Measurements from ENCODE around the gene PRKX.
"Not testable (repeated sequence)": the region's sequence is repeated elsewhere in the genome, so short reads cannot be mapped to it uniquely, and the experiment has no call there.

PRKX gene

GRCh38 chrX:3713225-3713936, at the start of gene PRKX:
PRKX (minus strand) TSS chrX:3713649; CDS start chrX:3713253, 396 bp downstream.
- DNase-seq: peak; percentile 81

DNA sequence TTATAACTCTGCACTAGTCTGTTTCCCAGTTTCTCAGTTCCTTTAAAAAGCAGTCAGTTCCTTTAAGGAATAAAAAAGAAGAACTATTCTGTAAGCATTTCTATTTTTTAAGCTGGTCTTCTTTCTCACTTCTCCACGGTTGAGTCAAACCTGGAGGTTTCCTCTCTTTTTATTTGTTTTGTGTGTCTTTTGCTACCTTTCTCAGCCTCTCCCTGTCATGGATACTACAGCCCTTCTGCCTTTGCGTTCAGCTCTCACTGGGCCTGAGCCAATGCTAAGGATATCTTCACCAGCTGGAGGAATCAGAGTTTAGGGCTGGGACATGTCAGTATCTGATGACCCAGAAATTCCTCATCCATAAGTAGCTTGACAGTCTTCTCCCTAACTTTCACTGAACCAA, 49.7 kb upstream of the PRKX start:
- no peak for DNase-seq

DNA sequence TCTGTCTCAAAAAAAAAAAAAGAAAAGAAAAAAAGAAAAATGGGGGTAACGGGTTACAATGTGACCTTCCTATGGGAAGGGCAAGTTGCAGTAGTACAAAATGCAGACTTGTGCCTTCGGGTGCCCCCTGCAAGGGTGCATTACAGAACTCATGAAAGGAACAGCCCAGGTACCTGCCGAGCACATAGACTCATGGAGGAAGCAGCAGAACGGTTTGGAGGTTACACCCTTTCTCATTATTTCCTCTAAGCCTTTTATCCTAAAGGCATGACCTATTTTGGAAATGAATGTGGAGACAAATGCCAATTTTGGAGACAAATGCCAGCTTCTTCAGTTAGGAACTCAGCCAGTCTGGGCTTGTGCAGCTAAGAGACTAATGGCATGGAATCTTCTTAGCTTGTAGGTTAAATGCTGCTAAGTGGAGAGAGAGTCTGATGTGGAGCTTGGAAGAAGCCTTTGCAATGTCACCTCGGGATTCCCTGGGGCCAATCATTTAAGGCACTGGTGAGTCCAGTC, 44.1 kb upstream of the PRKX start:
- no peak for DNase-seq

DNA sequence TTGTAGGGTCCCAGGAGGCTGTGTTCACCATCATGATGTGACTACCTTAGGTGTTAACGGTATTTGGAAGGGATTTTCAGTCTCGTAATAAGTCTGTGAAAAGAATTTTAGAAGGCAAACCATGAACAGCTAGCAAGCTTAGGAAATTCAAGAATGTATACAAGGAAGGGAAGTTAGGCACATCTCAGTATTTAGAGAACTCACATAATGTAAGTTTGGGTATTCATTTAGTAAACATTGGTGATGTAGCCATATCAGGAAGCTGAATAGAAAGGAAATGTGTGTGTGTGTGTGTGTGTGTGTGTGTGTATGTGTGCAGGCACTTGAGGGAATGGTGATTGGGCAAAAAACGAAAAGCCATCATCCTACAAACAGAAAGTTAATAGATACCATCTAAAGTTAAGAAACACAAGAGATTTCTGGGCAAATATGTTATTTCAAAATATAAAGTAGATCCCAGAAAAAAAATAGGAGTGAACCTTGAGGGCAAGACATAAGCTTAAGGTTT, 34.7 kb upstream of the PRKX start:
- DNase-seq: no peak

DNA sequence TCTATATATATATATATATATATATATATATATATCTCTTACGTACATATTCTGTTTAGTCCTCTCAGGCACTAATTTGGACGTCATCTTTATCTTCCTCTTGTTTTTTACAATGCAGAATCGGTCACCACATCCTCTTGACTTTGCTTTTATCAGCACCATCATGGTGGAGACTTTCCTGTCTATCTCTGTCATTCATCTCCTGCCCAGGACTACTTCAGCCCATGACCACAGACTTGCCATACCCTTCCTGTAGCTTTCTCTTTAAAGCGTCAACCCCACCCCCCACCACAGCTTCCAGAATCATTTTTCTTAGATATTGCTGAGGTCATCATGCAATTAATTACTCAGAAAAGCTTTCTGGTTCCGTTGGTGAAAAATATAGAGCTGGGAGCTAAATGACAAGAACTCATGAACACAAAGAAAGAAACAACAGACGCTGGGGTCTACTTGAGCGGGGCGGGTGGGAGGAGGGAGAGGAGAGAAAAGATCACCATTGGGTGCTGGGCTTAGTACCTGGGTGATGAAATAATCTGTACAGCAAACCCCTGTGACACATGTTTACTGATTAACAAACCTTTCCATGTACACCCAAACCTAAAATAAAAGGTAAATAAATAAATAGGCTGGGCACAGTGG, 30.5 kb upstream of the PRKX start:
- DNase-seq: no peak

DNA sequence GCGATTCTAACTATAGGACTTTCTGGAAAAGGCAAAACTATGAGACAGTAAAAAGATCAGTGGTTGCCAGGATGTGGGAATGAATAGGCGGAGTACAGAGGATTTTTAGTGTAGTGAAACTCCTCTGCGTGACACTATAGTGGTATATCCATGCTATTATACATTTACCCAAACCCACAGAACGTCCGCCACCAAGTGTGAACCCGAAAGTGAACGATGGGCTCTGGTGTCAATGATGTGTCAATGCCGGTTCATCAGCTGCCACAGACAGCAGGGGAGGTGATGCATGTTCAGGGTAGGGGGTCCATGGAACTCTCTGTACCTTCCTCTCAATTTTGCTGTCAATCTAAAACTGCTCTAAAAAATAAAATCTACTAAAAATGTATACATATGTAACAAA, 27.5 kb upstream of the PRKX start:
- not testable (repeated sequence) for DNase-seq

DNA sequence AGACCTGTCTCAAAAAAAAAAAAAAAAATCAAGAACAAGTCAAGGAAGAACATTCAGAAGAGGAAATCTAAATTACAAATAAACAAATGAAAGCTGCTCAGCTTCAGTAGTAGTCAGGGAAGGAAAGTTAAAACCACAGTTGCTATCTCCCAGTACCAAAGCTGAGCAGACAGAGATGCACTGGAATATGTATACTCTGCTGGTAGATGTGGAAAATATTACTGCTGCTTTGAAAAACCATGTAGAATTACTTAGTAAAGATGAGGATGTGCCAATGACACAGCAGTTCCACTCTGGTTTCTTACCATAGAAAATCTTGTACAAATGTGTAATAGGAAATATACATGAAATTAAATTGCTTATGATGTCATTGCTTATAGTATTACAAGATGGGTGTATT, 25.1 kb upstream of the PRKX start:
- DNase-seq: no peak

- DNase-seq: not testable (repeated sequence)
These were observed 23.1 kb upstream of the PRKX start for GRCh38 chrX:3736536-3736935.

GRCh38 chrX:3735891-3736290, 22.4 kb upstream of the PRKX start:
- DNase-seq: not testable (repeated sequence)

DNA sequence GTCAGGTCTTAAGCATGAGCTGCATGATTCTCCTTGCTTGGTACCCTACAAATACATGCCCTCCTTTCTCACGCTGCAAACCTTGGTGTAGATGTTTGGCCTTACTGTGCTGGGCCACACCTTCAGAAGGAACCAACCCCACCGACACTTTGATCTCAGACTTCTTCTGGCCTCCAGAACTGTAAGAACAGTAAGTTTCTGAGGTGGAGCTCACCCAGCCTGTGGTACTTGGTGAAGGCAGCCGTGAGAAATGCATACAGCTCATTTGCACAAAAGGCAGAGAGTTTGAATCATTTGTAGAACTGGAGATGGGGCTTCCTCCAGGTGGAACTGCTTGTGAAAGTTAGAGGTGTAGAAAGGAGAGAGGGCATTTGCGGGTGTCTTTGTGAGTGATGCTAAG, 21.0 kb upstream of the PRKX start:
- not testable (repeated sequence) for DNase-seq

GRCh38 chrX:3733043-3733430, 19.6 kb upstream of the PRKX start:
- no peak for DNase-seq

- not testable (repeated sequence) for DNase-seq
These were observed 19.0 kb upstream of the PRKX start for GRCh38 chrX:3732326-3733042.

GRCh38 chrX:3728454-3728853, 15.0 kb upstream of the PRKX start:
- no peak for DNase-seq

DNA sequence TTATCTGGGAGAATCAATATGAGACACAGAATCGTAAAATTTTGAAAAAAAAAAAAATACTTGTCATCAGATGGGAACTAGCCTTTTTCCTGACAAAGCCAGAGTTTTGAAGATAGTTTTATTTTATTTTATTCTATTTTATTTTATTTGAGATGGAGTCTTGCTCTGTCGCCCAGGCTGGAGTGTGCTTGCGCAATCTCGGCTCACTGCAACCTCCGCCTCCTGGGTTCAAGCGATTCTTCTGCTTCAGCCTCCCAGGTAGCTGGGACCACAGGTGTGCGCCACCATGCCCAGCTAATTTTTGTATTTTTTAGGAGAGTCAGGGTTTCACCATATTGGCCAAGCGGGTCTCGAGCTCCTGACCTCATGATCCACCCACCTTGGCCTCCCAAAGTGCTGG, 10.0 kb upstream of the PRKX start:
- not testable (repeated sequence) for DNase-seq

- DNase-seq: no peak
These were observed 4.4 kb upstream of the PRKX start for GRCh38 chrX:3717742-3718420.

DNA sequence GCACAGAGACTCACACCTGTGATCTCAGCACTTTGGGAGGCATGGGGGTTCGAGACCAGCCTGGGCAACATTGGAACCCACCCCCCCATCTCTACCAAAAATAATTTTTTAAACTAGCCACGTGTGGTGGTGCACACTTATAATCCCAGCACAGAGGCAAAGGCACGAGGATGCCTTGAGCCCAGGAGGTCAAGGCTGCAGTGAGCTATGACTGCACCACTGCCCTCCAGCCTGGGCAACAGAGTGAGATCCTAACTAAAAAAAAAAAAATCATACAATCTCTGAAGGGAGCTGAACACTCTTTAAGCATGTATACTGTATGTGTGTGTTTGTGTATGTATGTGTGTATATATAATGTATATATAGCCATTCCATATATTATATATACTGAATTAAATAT, 2.5 kb upstream of the PRKX start:
- no peak for DNase-seq

DNA sequence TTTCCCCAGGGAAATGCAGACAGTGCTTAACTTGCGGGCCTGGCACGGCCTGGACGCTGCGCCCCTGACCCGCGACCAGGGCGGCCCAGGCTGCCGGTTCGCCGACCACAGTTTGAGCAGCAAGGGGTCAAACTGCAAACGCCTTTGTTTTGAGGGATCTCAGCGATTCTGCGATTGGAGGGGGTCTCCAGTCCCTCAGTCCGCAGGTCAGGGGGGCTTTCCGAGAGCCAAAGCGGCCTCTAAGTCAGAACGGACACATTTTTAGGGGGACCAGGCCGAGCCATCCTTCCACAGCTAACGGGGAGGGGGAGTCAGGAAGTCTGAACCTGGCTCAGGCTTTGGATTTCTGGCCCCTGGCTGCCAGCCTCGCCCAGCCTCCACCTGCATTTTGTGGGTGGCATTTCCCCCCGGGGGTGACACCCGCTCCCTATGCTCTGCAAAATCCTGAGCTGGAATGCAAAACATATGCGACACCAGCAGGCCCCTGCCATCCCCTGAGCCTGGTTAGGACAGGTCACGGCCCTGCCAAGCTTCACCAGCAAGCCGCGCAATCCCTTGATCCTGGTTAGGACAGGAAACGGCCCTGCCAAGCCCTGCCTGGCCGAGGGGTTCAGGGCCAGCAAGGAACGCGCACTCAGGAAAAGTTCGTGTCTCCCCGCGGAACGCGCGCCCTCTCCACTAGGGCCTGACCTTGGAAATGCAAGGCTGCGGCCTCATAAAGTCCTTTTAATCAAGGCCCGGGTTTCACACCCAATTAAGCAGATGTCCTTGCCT, 1.4 kb upstream of the PRKX start:
- DNase-seq: not testable (repeated sequence)

DNA sequence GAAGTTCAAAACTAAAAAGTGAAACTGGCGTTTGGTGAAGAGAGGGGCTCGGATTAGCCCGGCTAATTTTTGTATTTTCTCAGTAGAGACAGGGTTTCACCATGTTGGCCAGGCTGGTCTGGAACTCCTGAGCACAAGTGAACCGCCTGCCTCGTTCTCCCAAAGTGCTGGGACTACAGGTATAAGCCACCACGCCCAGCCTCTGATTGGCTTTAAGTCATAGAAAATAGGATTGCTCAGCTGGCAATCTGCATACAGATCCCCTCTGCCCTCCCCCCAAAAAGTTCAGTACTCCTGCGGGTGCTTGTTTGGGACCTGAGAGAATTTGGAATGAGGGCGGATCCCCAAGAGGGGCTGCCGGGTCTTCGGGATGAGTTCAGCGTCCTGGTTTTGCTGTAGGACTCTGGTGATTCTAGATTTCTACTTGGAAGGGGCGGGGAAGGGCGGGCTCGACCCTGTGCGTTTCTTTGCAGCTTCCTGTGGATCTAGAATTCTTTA, 537 bp upstream of the PRKX start:
- no peak for DNase-seq

DNA sequence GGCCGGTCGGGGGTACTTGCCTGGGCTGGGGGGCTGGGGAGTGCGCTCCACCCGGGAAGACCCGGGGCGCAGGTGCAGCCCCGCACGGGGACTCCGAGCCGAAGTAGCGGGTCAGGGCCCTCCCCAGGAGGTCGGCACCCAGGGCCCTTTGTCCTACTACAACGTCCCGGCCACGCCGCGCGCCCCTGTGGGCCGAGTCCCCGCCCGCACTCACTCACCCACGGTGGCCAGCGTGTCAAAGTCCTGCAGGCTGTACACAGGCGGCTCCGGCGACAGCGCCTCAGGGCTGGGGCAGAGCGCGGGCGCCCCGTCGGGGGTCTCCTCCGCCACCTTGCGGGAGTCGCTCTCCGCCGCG, 602 bp downstream of the PRKX start:
- DNase-seq: no peak

GRCh38 chrX:3712051-3712869, 1.2 kb downstream of the PRKX start:
- peak; percentile 25 for DNase-seq

- DNase-seq: no peak
These were observed 2.0 kb downstream of the PRKX start for GRCh38 chrX:3711331-3711917.
